ENCODE results near the gene AOPEP.

DNA sequence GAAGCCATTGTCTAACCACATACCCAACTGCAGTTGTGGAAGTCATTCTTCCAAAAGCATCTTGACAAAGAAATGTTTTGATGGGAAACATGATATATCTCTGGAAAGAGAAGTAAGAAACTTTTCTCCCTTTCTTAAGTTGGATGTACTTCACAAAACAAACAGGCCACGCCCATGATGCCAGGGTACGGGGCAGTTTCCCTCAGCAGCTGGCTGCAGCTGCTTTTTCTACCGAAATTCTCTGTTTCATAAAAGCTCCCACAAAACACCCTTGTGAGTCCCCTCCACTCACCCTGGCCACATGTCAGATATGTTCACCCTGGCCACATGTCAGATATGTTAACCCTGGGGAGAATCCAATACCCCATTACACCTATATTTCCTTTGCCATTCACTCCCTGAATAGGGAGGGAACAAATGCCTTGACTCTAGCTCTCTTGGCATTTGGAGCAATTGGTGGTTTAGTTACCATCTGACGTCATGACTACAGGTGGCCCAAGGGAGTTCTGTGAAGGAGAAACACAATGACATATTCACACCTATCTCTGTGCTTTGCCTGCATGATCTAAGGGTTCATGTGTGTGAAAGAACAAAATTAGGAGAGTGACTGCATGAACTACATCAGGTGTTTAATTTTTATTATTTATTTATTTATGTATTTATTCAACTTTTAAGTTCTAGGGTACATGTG is 103.0 kb downstream of the AOPEP start:
- TF ChIP-seq SPI1 (IDR thresholded peaks at IDR 0.05; ENCODE audit: low read depth, low read length) (no peak), POLR2A (IDR thresholded peaks at IDR 0.05; ENCODE audit: low read depth, low read length) (no peak), TAF1 (IDR thresholded peaks at IDR 0.05; ENCODE audit: low read depth, low read length) (no peak), POLR2AphosphoS5 (IDR thresholded peaks at IDR 0.05; ENCODE audit: low read depth, low read length) (no peak), PAX5 (IDR thresholded peaks at IDR 0.05; ENCODE audit: insufficient read depth, low read length, severe bottlenecking) (no peak), POU2F2 (IDR thresholded peaks at IDR 0.05; ENCODE audit: low read depth, low read length) (no peak)

Data from GM12891 (cell line).